Natural killer cell (primary cell): ENCODE measurements around the gene ATRNL1. TPM values are rescaled to one million over a fixed set of nuclear protein-coding genes. Genes with fewer than 3 reads are reported as not detected.

Source experiments
- ATAC-seq, 3 donors: fragments of 150-1000 bp in 2 of 3; fragments of 200-7000 bp in 1 of 3; cut with Tn5 transposase; 1 replicate in 1 of 3; 2 replicates in 2 of 3; pipeline ENCODE4 v1.10.0; 2021; ENCODE audit warnings: mild to moderate bottlenecking in 2 of 3, moderate library complexity in 2 of 3
- DNase-seq, 2 donors: peaks; one replicate each; pipeline versions ENCODE4 v3.0.0 to v3.0.0-alpha.2; 2013 to 2021; ENCODE audit warnings: mixed read lengths in 1 of 2
- H3K27ac ChIP-seq: one replicate; pipeline ENCODE4 v1.5.1; 2013; ENCODE audit warnings: mild to moderate bottlenecking, low read length
- H3K27me3 ChIP-seq: one replicate; pipeline ENCODE4 v1.6.1; 2013; ENCODE audit warnings: low read length; ENCODE audit not compliant: control insufficient read depth, insufficient read depth
- H3K36me3 ChIP-seq: one replicate; pipeline ENCODE4 v1.6.1; 2013; ENCODE audit warnings: low read length; ENCODE audit not compliant: control insufficient read depth, insufficient read depth
- H3K4me1 ChIP-seq: one replicate; pipeline ENCODE4 v1.6.1; 2013; ENCODE audit warnings: low read length; ENCODE audit not compliant: control insufficient read depth, insufficient read depth
- H3K4me3 ChIP-seq: one replicate; pipeline ENCODE4 v1.5.1; 2013; ENCODE audit warnings: low read length
- H3K9me3 ChIP-seq: one replicate; pipeline ENCODE4 v1.6.1; 2013; ENCODE audit warnings: low read length; ENCODE audit not compliant: control insufficient read depth, insufficient read depth
- H3K27ac Mint-ChIP-seq, 2 donors: one replicate each; pipeline ENCODE4 v1.8.0; 2022; ENCODE audit warnings: mild to moderate bottlenecking in 2 of 2, mixed read lengths in 2 of 2, moderate library complexity in 1 of 2
- H3K27me3 Mint-ChIP-seq, 2 donors: one replicate each; pipeline ENCODE4 v1.8.0; 2022; ENCODE audit warnings: low read depth in 2 of 2, mixed read lengths in 2 of 2
- H3K36me3 Mint-ChIP-seq: one replicate; pipeline ENCODE4 v1.8.0; 2022; ENCODE audit warnings: mixed read lengths
- H3K4me1 Mint-ChIP-seq, 2 donors: one replicate each; pipeline ENCODE4 v1.8.0; 2022; ENCODE audit warnings: mixed read lengths in 2 of 2
- H3K4me3 Mint-ChIP-seq: one replicate; pipeline ENCODE4 v1.8.0; 2022; ENCODE audit warnings: mild to moderate bottlenecking, moderate library complexity, mixed read lengths
- H3K9me3 Mint-ChIP-seq, 2 donors: one replicate each; pipeline ENCODE4 v1.8.0; 2022; ENCODE audit warnings: mixed read lengths in 2 of 2
- WGBS: methylation state at CpG from one replicate; pipeline ENCODE4 v1.1.7; 2013; ENCODE audit warnings: missing lambda C conversion rate; ENCODE audit not compliant: insufficient coverage; 5-methylcytosine and 5-hydroxymethylcytosine counted together
- intact Hi-C: fragments of 100-400 bp; cut with micrococcal nuclease; formaldehyde crosslinking; loops from one replicate; pipeline ENCODE4 v1.14.2; 2022
- total RNA-seq, 4 donors: library from RNA; stranded (reverse); fragments of 120-200 nt in 1 of 4; gene quantifications; one replicate each; pipeline versions ENCODE4 v1.2.3 to v1.2.4, GENCODE V29; 2013 to 2022
- TF ChIP-seq, protein P1 (sequence below): fragments of 200-600 bp; IDR thresholded peaks from one replicate; pipeline ENCODE4 v1.8.0; 2022; ENCODE audit warnings: antibody characterized with exemption

ATRNL1 gene
- total RNA-seq, 3 donors from 2014 or later (not counting 1 experiment from before 2014, with no cell fraction given): not detected

DNA sequence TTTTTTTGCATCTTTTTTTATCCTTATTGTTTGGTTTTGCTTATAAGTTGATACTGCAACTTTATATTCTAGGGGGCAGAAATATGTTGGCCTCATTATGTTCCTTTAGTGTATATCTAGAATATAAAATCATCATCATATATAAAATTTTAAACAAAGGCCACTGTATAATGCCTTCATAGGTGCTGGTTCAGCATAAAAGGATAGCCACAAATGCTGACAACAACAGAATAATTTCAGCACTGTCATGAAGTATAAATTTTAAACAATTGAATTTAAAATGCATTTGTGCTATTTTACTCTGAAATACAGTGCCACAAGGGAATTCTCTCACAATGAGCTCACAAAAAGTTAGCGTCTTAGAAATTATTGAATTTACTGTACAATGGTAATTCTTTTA, 285.9 kb downstream of the ATRNL1 start:
- Mint-ChIP-seq H3K27ac (no peak overlapping the region), H3K4me1 (no peaks in the 10 kb centered on the region), H3K4me3 (no peak overlapping the region), H3K9me3 (peaks cover 11 to 14% of the 10 kb centered on the region in 2 donors), H3K27me3 (no peaks in the 10 kb centered on the region), H3K36me3 (no peaks in the 10 kb centered on the region)
- no peak overlapping the region for H3K4me3 ChIP-seq
- no peak overlapping the region for H3K27ac ChIP-seq
- no peaks in the 10 kb centered on the region for H3K36me3 ChIP-seq
- DNase-seq (no peak), ATAC-seq (no peak)
- TF ChIP-seq, protein P1, sequence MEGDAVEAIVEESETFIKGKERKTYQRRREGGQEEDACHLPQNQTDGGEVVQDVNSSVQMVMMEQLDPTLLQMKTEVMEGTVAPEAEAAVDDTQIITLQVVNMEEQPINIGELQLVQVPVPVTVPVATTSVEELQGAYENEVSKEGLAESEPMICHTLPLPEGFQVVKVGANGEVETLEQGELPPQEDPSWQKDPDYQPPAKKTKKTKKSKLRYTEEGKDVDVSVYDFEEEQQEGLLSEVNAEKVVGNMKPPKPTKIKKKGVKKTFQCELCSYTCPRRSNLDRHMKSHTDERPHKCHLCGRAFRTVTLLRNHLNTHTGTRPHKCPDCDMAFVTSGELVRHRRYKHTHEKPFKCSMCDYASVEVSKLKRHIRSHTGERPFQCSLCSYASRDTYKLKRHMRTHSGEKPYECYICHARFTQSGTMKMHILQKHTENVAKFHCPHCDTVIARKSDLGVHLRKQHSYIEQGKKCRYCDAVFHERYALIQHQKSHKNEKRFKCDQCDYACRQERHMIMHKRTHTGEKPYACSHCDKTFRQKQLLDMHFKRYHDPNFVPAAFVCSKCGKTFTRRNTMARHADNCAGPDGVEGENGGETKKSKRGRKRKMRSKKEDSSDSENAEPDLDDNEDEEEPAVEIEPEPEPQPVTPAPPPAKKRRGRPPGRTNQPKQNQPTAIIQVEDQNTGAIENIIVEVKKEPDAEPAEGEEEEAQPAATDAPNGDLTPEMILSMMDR: no peak
- H3K9me3 ChIP-seq: peaks cover 3% of the 10 kb centered on the region
- intact Hi-C loops: no loop called here
- no peaks in the 10 kb centered on the region for H3K4me1 ChIP-seq
- no CpG with 5 or more reads among the region's 1 CpG for WGBS
- no peaks in the 10 kb centered on the region for H3K27me3 ChIP-seq

DNA sequence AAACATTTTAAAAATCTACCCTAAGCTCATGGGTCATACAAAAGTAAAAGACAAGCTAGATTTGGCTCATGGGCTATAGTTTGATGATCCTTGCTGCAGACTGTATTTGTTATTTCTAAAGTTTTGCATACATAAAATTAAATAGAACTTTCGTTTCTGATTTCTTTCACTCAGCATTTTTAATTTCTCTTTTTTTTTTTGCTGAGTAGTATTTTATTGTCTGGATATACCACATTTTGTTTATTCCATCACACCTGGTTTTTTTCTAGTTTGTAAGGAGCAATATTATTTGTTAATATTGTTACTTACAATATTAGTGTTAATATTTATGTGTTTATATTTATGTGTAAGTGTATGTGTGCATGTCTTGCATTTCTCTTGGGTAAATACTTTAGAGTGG, 291.5 kb downstream of the ATRNL1 start:
- H3K27ac Mint-ChIP-seq: no peak overlapping the region
- no peaks in the 10 kb centered on the region for H3K9me3 ChIP-seq

DNA sequence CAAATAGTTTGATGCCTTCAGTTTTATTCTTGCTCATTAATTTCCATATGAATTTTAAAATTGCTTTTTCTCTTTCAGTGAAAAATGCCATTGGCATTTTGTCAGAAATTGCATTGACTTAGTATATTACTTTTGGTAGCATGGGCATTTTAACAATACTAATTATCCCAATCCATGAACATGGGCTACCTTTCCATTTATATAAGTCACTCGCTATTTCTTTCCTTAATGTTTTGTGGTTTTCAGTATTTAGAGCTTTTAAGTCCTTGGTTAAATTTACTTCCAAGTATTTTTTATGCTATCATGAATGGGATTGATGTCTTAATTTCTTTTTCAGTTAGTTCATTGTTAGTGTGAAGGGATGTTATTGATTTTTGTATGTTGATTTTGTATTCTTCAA, 297.4 kb downstream of the ATRNL1 start:
- Mint-ChIP-seq H3K36me3 (no peaks in the 10 kb centered on the region), H3K27me3 (no peaks in the 10 kb centered on the region), H3K4me1 (no peaks in the 10 kb centered on the region), H3K4me3 (no peak overlapping the region), H3K9me3 (peaks cover 19 to 23% of the 10 kb centered on the region in 2 donors), H3K27ac (no peak overlapping the region)
- Histone ChIP-seq H3K4me1 (no peaks in the 10 kb centered on the region), H3K4me3 (no peak overlapping the region), H3K9me3 (no peaks in the 10 kb centered on the region), H3K27me3 (no peaks in the 10 kb centered on the region), H3K27ac (no peak overlapping the region), H3K36me3 (no peaks in the 10 kb centered on the region)
- no peak for DNase-seq
- no CpG with 5 or more reads among the region's 1 CpG for WGBS
- TF ChIP-seq, protein P1: no peak
- no peak for ATAC-seq
- intact Hi-C loops: no loop called here

More for the DNA sequence above, 291.5 kb downstream of the ATRNL1 start:
- intact Hi-C loops: no loop called here
- DNase-seq: no peak
- no peaks in the 10 kb centered on the region for H3K27me3 ChIP-seq
- WGBS: no CpG with 5 or more reads among the region's 1 CpG
- H3K36me3 ChIP-seq: no peaks in the 10 kb centered on the region
- H3K4me1 ChIP-seq: no peaks in the 10 kb centered on the region
- H3K4me1 Mint-ChIP-seq: no peaks in the 10 kb centered on the region
- ATAC-seq: no peak
- H3K4me3 ChIP-seq: no peak overlapping the region
- no peaks in the 10 kb centered on the region for H3K27me3 Mint-ChIP-seq
- peaks cover 7% of the 10 kb centered on the region in 2 donors for H3K9me3 Mint-ChIP-seq
- TF ChIP-seq, protein P1: no peak
- H3K36me3 Mint-ChIP-seq: no peaks in the 10 kb centered on the region
- H3K27ac ChIP-seq: no peak overlapping the region
- H3K4me3 Mint-ChIP-seq: no peak overlapping the region

DNA sequence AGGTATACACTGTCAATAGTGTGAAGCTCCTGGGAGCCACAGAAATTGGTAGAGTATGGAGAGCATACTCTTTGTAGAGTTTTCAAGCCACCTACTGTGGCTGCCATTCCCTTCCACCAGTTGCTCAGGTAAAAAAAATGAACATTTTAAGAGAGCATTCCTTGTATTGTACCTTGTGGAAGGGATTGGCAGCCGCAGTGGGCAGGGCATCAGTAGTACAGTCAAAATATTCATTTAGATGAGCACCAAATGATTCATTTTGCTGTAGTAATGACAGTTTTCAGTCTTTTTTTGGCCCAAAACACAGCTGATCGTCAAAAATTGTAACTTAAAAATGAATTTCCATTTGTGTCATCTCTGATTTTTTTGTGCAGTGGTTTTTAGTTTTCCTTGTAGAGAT, 304.9 kb downstream of the ATRNL1 start:
- Histone ChIP-seq H3K36me3 (no peaks in the 10 kb centered on the region), H3K27me3 (no peaks in the 10 kb centered on the region), H3K27ac (no peak overlapping the region), H3K9me3 (no peaks in the 10 kb centered on the region), H3K4me1 (no peaks in the 10 kb centered on the region), H3K4me3 (no peak overlapping the region)
- H3K36me3 Mint-ChIP-seq: no peaks in the 10 kb centered on the region
- H3K4me3 Mint-ChIP-seq: no peak overlapping the region
- ATAC-seq: no peak
- no peaks in the 10 kb centered on the region for H3K4me1 Mint-ChIP-seq
- intact Hi-C loops: no loop called here
- H3K9me3 Mint-ChIP-seq: peaks cover 16 to 17% of the 10 kb centered on the region in 2 donors
- H3K27me3 Mint-ChIP-seq: no peaks in the 10 kb centered on the region
- no peak for DNase-seq
- TF ChIP-seq, protein P1: no peak
- WGBS: 90% methylated on average over 2 of the region's 2 CpGs
- H3K27ac Mint-ChIP-seq: no peak overlapping the region
